ENCODE measurements around the gene TNS1. TPM values are rescaled to one million over a fixed set of nuclear protein-coding genes. Genes with fewer than 3 reads are reported as not detected.

Gene TNS1
- polyA plus RNA-seq, 3 donors, result 0.26 to 1.6 (median 1.5) TPM

DNA sequence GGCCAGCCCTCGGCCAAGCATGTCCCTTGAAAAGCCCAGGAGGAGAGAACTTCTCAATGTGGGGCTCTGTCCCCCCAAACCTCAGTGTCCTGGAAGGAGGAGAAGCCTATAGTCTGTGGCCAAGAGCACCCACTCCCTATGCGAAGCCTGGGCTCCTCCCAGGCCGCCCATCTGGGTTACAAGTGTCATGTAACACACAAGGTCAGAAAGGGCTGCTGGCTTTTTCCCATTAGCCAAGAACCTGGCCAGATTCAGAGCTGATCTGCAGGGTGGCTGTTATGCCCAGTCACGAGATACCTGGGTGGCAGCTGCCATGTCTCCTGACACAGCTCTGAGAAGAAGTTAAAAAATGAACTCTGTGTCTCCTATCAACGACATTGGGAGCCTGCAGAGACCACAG, 170.7 kb downstream of the TNS1 start:
- H3K4me1 ChIP-seq (ENCODE audit: control insufficient read depth in 1 of 2, insufficient read depth in 2 of 2, low read length in 2 of 2), result peaks cover 14 to 25% of the 10 kb centered on the region in 2 donors
- Mint-ChIP-seq H3K36me3 (peaks cover 26 to 27% of the 10 kb centered on the region in 2 donors), H3K9me3 (peaks cover 0 to 3% (median 0%) of the 10 kb centered on the region in 7 donors), H3K4me3 (no peak overlapping the region), H3K27ac (no peak overlapping the region), H3K4me1 (peaks cover 21% of the 10 kb centered on the region), H3K27me3 (ENCODE audit: low read depth in 3 of 3) (peaks cover 0 to 7% (median 2%) of the 10 kb centered on the region in 3 donors)
- no peaks in the 10 kb centered on the region for H3K9me3 ChIP-seq (replicated peaks in 1 of 2; ENCODE audit: control insufficient read depth in 1 of 2, insufficient read depth in 1 of 2, low read length in 2 of 2)
- H3K27ac ChIP-seq (ENCODE audit: low read depth in 1 of 2, low read length in 2 of 2), result no peak overlapping the region
- WGBS (ENCODE audit: insufficient coverage), result 83% methylated on average over 5 of the region's 5 CpGs
- H3K36me3 ChIP-seq (replicated peaks in 1 of 2; ENCODE audit: control insufficient read depth in 1 of 2, insufficient read depth in 2 of 2, low read length in 2 of 2), result peaks cover 2 to 15% of the 10 kb centered on the region in 2 donors
- H3K27me3 ChIP-seq (ENCODE audit: control insufficient read depth in 2 of 2, insufficient read depth in 2 of 2, low read length in 2 of 2), result no peaks in the 10 kb centered on the region
- no peaks in the 10 kb centered on the region for H4K20me1 ChIP-seq (ENCODE audit: insufficient read depth, low read length)
- H3K9ac ChIP-seq (ENCODE audit: insufficient read depth, low read length, poor library complexity, severe bottlenecking), result no peak overlapping the region
- intact Hi-C loops (cut with micrococcal nuclease), result no loop called here
- H3K4me2 ChIP-seq (replicated peaks; ENCODE audit: extremely low read depth, low read length, poor library complexity, severe bottlenecking), result no peak overlapping the region
- no peak overlapping the region for H2AFZ ChIP-seq (ENCODE audit: insufficient read depth, low read depth, low read length, poor library complexity, severe bottlenecking)
- no peak for DNase-seq
- no peak overlapping the region for H3K4me3 ChIP-seq (replicated peaks in 1 of 3; ENCODE audit: low read depth in 2 of 3, low read length in 3 of 3)
- no peak for TF ChIP-seq CTCF (IDR thresholded peaks at IDR 0.05)
- no peaks in the 10 kb centered on the region for H3K79me2 ChIP-seq (ENCODE audit: insufficient read depth, low read length)

- Histone ChIP-seq H3K36me3 (replicated peaks in 1 of 2; ENCODE audit: control insufficient read depth in 1 of 2, insufficient read depth in 2 of 2, low read length in 2 of 2) (peaks cover 2 to 15% of the 10 kb centered on the region in 2 donors), H3K9ac (ENCODE audit: insufficient read depth, low read length, poor library complexity, severe bottlenecking) (no peak overlapping the region), H3K9me3 (replicated peaks in 1 of 2; ENCODE audit: control insufficient read depth in 1 of 2, insufficient read depth in 1 of 2, low read length in 2 of 2) (no peaks in the 10 kb centered on the region), H3K4me3 (replicated peaks in 1 of 3; ENCODE audit: low read depth in 2 of 3, low read length in 3 of 3) (no peak overlapping the region), H3K27ac (ENCODE audit: low read depth in 1 of 2, low read length in 2 of 2) (no peak overlapping the region), H4K20me1 (ENCODE audit: insufficient read depth, low read length) (no peaks in the 10 kb centered on the region), H3K4me2 (replicated peaks; ENCODE audit: extremely low read depth, low read length, poor library complexity, severe bottlenecking) (no peak overlapping the region), H3K27me3 (ENCODE audit: control insufficient read depth in 2 of 2, insufficient read depth in 2 of 2, low read length in 2 of 2) (no peaks in the 10 kb centered on the region), H2AFZ (ENCODE audit: insufficient read depth, low read depth, low read length, poor library complexity, severe bottlenecking) (no peak overlapping the region), H3K79me2 (ENCODE audit: insufficient read depth, low read length) (no peaks in the 10 kb centered on the region), H3K4me1 (ENCODE audit: control insufficient read depth in 1 of 2, insufficient read depth in 2 of 2, low read length in 2 of 2) (peaks cover 8 to 16% of the 10 kb centered on the region in 2 donors)
- intact Hi-C loops (cut with micrococcal nuclease), result no loop called here
- Mint-ChIP-seq H3K27ac (no peak overlapping the region), H3K4me3 (no peak overlapping the region), H3K36me3 (peaks cover 26 to 27% of the 10 kb centered on the region in 2 donors), H3K27me3 (ENCODE audit: low read depth in 3 of 3) (peaks cover 0 to 7% (median 2%) of the 10 kb centered on the region in 3 donors), H3K9me3 (peaks cover 0 to 3% (median 0%) of the 10 kb centered on the region in 7 donors), H3K4me1 (peaks cover 13% of the 10 kb centered on the region)
- DNase-seq, result no peak
- no peak for TF ChIP-seq CTCF (IDR thresholded peaks at IDR 0.05)
- WGBS (ENCODE audit: insufficient coverage), result 20% methylated on average over 7 of the region's 10 CpGs
Measured at GRCh38 chr2:217831306-217831705, 171.5 kb downstream of the TNS1 start.

Data from CD14-positive monocyte (primary cell).